Neuronal stem cell (in vitro differentiated cells): ENCODE results near the gene PLA2G4B.

ENCODE experiments used
- DNase-seq: peaks from one replicate; pipeline ENCODE4 v3.0.0-alpha.2; 2013; ENCODE audit warnings: low spot score
- H2AFZ ChIP-seq: one replicate; pipeline ENCODE4 v1.6.1; 2013; ENCODE audit warnings: mild to moderate bottlenecking, low read length, inconsistent platforms
- H2AK5ac ChIP-seq: 2 replicates; pipeline ENCODE4 v1.6.1; 2013; ENCODE audit warnings: low read depth, mild to moderate bottlenecking, inconsistent platforms, low read length, moderate library complexity, mixed read lengths
- H2BK120ac ChIP-seq: 2 replicates; pipeline ENCODE4 v1.6.1; 2013; ENCODE audit warnings: low read depth, mild to moderate bottlenecking, inconsistent platforms, low read length, moderate library complexity, mixed read lengths
- H2BK12ac ChIP-seq: one replicate; pipeline ENCODE4 v1.6.1; 2013; ENCODE audit warnings: low read length, inconsistent platforms
- H2BK15ac ChIP-seq: 2 replicates; pipeline ENCODE4 v1.6.1; 2013; ENCODE audit warnings: mild to moderate bottlenecking, low read length, inconsistent platforms, mixed read lengths
- H2BK5ac ChIP-seq: one replicate; pipeline ENCODE4 v1.6.1; 2013; ENCODE audit warnings: inconsistent platforms, mild to moderate bottlenecking, low read length, moderate library complexity
- H3K14ac ChIP-seq: one replicate; pipeline ENCODE4 v1.6.1; 2013; ENCODE audit warnings: low read length, inconsistent platforms
- H3K18ac ChIP-seq: 2 replicates; pipeline ENCODE4 v1.6.1; 2013; ENCODE audit warnings: low read length, inconsistent platforms
- H3K23ac ChIP-seq: 2 replicates; pipeline ENCODE4 v1.6.1; 2013; ENCODE audit warnings: low read depth, mild to moderate bottlenecking, mixed read lengths, low read length, inconsistent platforms; ENCODE audit not compliant: poor library complexity
- H3K27ac ChIP-seq: replicated peaks from 3 replicates; pipeline ENCODE4 v1.5.1; 2013; ENCODE audit warnings: low read length, inconsistent platforms
- H3K27me3 ChIP-seq, 3 experiments: 2 replicates each; pipeline ENCODE4 v1.6.1; 2013; ENCODE audit warnings: low read length in 3 of 3, mild to moderate bottlenecking in 2 of 3, inconsistent platforms in 1 of 3, low read depth in 1 of 3, mixed read lengths in 1 of 3, moderate library complexity in 1 of 3; ENCODE audit not compliant: control insufficient read depth in 3 of 3, insufficient read depth in 3 of 3
- H3K36me3 ChIP-seq, 2 donors: replicated peaks in 1 of 2; 2 replicates each; pipeline ENCODE4 v1.6.1; 2013; ENCODE audit warnings: low read length in 2 of 2; ENCODE audit not compliant: control insufficient read depth in 2 of 2, insufficient read depth in 2 of 2
- H3K4ac ChIP-seq: 2 replicates; pipeline ENCODE4 v1.6.1; 2013; ENCODE audit warnings: inconsistent platforms, mild to moderate bottlenecking, low read length, moderate library complexity
- H3K4me1 ChIP-seq, 2 donors: 1 replicate in 1 of 2; 2 replicates in 1 of 2; pipeline ENCODE4 v1.6.1; 2013; ENCODE audit warnings: low read length in 2 of 2, low read depth in 1 of 2; ENCODE audit not compliant: control insufficient read depth in 2 of 2, insufficient read depth in 1 of 2
- H3K4me2 ChIP-seq: one replicate; pipeline ENCODE4 v1.6.1; 2013; ENCODE audit warnings: mild to moderate bottlenecking, low read length, inconsistent platforms; ENCODE audit not compliant: insufficient read depth, poor library complexity, severe bottlenecking
- H3K4me3 ChIP-seq, 2 donors: 2 replicates each; pipeline ENCODE4 v1.5.1; 2013; ENCODE audit warnings: low read length in 2 of 2, mild to moderate bottlenecking in 2 of 2, inconsistent platforms in 1 of 2, moderate library complexity in 1 of 2
- H3K79me1 ChIP-seq: one replicate; pipeline ENCODE4 v1.6.1; 2013; ENCODE audit warnings: low read depth, mild to moderate bottlenecking, inconsistent platforms, low read length, moderate library complexity
- H3K9ac ChIP-seq: one replicate; pipeline ENCODE4 v1.6.1; 2013; ENCODE audit warnings: mild to moderate bottlenecking, low read depth, low read length, inconsistent platforms; ENCODE audit not compliant: poor library complexity
- H3K9me3 ChIP-seq, 2 donors: replicated peaks in 1 of 2; 2 replicates each; pipeline versions ENCODE3 to v1.6.1; 2013; ENCODE audit warnings: low read length in 2 of 2, mild to moderate bottlenecking in 2 of 2, inconsistent platforms in 1 of 2, low read depth in 1 of 2, mixed read lengths in 1 of 2, moderate library complexity in 1 of 2; ENCODE audit not compliant: control insufficient read depth in 2 of 2, insufficient read depth in 1 of 2
- H4K8ac ChIP-seq: one replicate; pipeline ENCODE4 v1.6.1; 2013; ENCODE audit warnings: low read depth, mild to moderate bottlenecking, inconsistent platforms, low read length, moderate library complexity
- H4K91ac ChIP-seq: one replicate; pipeline ENCODE4 v1.6.1; 2013; ENCODE audit warnings: low read length, low read depth, mild to moderate bottlenecking, inconsistent platforms; ENCODE audit not compliant: poor library complexity
- WGBS, 2 donors: extraction: QIAGEN DNeasy Blood & Tissue Kit; methylation state at CpG; one replicate each; pipeline ENCODE4 v1.1.7; 2013; ENCODE audit warnings: missing lambda C conversion rate in 2 of 2, mixed read lengths in 1 of 2; ENCODE audit not compliant: insufficient read length in 2 of 2, insufficient replicate concordance in 1 of 2; ENCODE audit errors: extremely low coverage in 2 of 2; 5-methylcytosine and 5-hydroxymethylcytosine counted together

PLA2G4B gene

DNA sequence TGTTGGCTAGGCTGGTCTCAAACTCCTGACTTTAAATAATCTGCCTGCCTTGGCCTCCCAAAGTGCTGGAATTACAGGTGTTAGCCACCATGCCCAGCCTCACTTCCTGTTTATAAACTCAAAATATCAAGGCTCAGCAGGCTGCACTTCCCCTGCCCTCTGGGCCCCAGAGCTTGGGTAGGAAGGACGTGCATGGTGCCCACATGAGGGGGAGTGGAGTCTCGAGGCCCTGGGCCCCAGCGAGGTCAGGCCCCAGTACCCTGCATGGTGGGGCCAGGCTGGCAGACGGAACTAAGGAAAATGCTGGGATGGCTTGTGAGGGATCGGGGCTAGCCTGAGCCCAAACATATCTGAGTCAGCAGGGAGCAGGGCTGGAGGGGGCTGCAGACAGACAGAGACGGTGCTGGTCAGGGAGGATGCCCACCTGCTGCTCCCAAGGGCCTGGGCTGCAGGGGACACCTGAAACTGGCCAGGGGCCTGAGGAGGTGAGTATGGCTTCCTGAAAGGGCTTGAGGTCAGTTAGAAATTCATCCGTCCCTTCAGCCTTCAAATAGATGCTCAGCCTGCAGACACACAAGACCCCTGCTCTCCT, 50.1 kb downstream of the PLA2G4B start:
- Histone ChIP-seq H4K91ac (no peak overlapping the region), H3K27me3 (peaks cover 0 to 3% (median 2%) of the 10 kb centered on the region in 3 experiments), H2BK5ac (no peak overlapping the region), H2AFZ (no peak overlapping the region), H4K8ac (no peak overlapping the region), H2AK5ac (no peak overlapping the region), H3K9me3 (no peaks in the 10 kb centered on the region), H2BK12ac (no peak overlapping the region), H3K79me1 (no peaks in the 10 kb centered on the region), H2BK15ac (no peak overlapping the region), H3K4me1 (peaks cover 0 to 10% of the 10 kb centered on the region in 2 donors), H3K27ac (no peak overlapping the region), H2BK120ac (no peak overlapping the region), H3K18ac (no peak overlapping the region), H3K4me2 (no peak overlapping the region), H3K14ac (no peak overlapping the region), H3K4me3 (no peak overlapping the region), H3K36me3 (no peaks in the 10 kb centered on the region), H3K9ac (peak overlapping the region; percentile 53), H3K23ac (no peak overlapping the region), H3K4ac (no peak overlapping the region)
- DNase-seq, result no peak
- no CpG with 5 or more reads among the region's 7 CpGs for WGBS, 2 donors

DNA sequence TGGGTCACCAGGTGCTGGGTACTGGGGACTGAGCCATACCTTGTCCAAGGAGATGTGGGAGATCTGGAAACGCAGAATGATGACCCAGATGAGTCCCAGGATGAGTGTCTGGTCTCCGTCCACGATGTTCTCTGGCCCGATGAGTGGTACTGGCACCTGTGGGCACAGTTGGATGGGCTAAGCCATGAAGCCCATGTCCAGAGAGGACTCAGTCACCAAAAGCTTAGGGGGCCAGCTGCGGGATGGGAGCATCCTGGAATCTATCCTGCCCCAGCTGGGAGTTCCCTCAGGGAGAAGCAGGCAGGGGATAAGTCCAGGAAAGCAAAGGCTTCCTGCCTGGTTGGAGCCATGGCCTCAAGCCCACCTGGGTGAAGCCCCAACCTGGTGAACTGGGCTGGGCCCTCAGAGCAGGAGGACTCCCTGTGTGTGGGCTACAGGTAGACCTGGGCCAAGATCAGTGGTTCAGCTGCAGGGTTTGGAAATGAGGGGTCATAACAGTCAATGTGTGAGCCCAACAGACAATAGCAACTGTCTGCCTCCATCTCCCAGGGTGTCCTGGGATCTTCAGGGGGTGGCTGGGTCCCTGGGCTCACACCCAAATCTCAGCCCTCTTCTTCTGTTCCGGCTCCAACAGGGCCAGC, 51.5 kb downstream of the PLA2G4B start:
- H4K8ac ChIP-seq, result no peak overlapping the region
- H3K4ac ChIP-seq, result no peak overlapping the region

DNA sequence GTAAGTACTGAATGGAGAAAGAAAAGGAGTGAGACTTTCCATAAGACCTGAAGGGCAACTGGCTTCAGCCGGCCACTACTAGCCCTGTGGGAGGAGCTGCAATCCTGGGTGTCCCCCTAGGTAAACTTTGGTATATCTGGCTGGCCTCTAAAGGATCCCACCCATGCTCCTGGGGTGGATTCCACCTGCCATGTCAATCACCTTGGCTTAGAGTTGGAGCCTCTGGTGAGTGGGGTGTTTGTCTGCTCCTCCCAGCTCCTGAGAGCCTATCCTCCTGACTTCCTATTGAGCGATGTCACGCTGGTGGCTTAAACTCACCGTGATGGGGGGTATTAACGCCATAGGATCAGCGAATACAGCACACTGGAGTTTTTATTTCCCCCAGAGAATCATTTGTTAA, 52.6 kb downstream of the PLA2G4B start:
- Histone ChIP-seq H3K18ac (no peak overlapping the region), H2BK15ac (no peak overlapping the region), H3K9me3 (no peaks in the 10 kb centered on the region), H2BK12ac (no peak overlapping the region), H3K4ac (no peak overlapping the region), H4K8ac (no peak overlapping the region), H2AFZ (peak overlapping the region; percentile 74), H2AK5ac (no peak overlapping the region), H2BK5ac (no peak overlapping the region), H3K4me1 (peaks cover 0 to 10% of the 10 kb centered on the region in 2 donors), H3K79me1 (no peaks in the 10 kb centered on the region), H3K36me3 (no peaks in the 10 kb centered on the region), H4K91ac (no peak overlapping the region), H3K4me2 (no peak overlapping the region), H3K4me3 (no peak overlapping the region), H3K14ac (no peak overlapping the region), H3K9ac (no peak overlapping the region), H3K23ac (no peak overlapping the region), H3K27ac (no peak overlapping the region), H2BK120ac (no peak overlapping the region), H3K27me3 (peaks cover 0 to 3% (median 2%) of the 10 kb centered on the region in 3 experiments)
- no CpG with 5 or more reads among the region's 6 CpGs for WGBS, 2 donors
- no peak for DNase-seq

More for the DNA sequence above, 51.5 kb downstream of the PLA2G4B start:
- H2BK12ac ChIP-seq, result no peak overlapping the region
- no peak overlapping the region for H3K14ac ChIP-seq
- H2AFZ ChIP-seq, result no peak overlapping the region
- H2BK5ac ChIP-seq, result peak overlapping the region; percentile 27
- H3K79me1 ChIP-seq, result no peaks in the 10 kb centered on the region
- no peak for DNase-seq
- no peak overlapping the region for H3K4me2 ChIP-seq
- peak overlapping the region; percentile 18 for H3K23ac ChIP-seq
- no CpG with 5 or more reads among the region's 6 CpGs for WGBS, 2 donors
- H3K27ac ChIP-seq, result no peak overlapping the region
- no peak overlapping the region for H2AK5ac ChIP-seq
- H4K91ac ChIP-seq, result no peak overlapping the region
- no peak overlapping the region for H3K9ac ChIP-seq
- H3K9me3 ChIP-seq, result no peaks in the 10 kb centered on the region
- H2BK15ac ChIP-seq, result no peak overlapping the region
- no peak overlapping the region for H3K4me3 ChIP-seq
- no peaks in the 10 kb centered on the region for H3K36me3 ChIP-seq
- no peak overlapping the region for H3K18ac ChIP-seq
- peaks cover 0 to 3% (median 2%) of the 10 kb centered on the region in 3 experiments for H3K27me3 ChIP-seq
- no peak overlapping the region for H2BK120ac ChIP-seq
- H3K4me1 ChIP-seq, result peaks cover 0 to 10% of the 10 kb centered on the region in 2 donors

DNA sequence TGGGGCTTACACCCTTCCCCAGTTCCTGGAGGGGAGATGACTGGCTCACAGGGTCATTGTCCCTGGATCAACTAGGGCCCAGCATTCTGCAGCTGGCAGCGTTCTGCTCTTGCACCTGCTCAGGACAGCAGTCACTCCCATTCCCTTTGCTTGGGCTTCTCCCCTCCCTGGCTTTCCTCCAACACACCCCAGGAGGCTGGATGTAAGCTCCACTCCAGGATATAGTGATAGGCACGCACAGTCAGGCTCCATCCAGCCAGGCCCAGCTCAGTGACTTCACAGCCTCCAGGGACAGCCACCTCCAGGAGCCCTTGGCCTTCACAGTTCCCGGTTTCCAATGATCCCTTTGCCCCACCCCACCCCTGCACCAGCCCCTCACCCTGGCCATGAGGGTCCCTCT, 53.3 kb downstream of the PLA2G4B start:
- Histone ChIP-seq H3K9me3 (no peaks in the 10 kb centered on the region), H3K4me2 (no peak overlapping the region), H3K14ac (no peak overlapping the region), H4K8ac (no peak overlapping the region), H2AFZ (no peak overlapping the region), H3K23ac (no peak overlapping the region), H2AK5ac (no peak overlapping the region), H3K18ac (no peak overlapping the region), H3K36me3 (no peaks in the 10 kb centered on the region), H2BK15ac (no peak overlapping the region), H3K4ac (no peak overlapping the region), H3K79me1 (no peaks in the 10 kb centered on the region), H2BK120ac (no peak overlapping the region), H3K4me1 (peaks cover 0 to 9% of the 10 kb centered on the region in 2 donors), H3K9ac (no peak overlapping the region), H3K27ac (no peak overlapping the region), H2BK5ac (no peak overlapping the region), H4K91ac (no peak overlapping the region), H3K27me3 (peaks cover 0 to 3% (median under 1%) of the 10 kb centered on the region in 3 experiments), H3K4me3 (no peak overlapping the region), H2BK12ac (no peak overlapping the region)
- WGBS, 2 donors, result no CpG with 5 or more reads among the region's 3 CpGs
- no peak for DNase-seq
